IPS DF 19.7 (cell line): Measurements from ENCODE around the gene CCNY.

Experiments
- DNase-seq: peaks from one replicate; pipeline ENCODE4 v3.0.0-alpha.2; 2013; ENCODE audit warnings: low read depth, low spot score

The CCNY gene

DNA sequence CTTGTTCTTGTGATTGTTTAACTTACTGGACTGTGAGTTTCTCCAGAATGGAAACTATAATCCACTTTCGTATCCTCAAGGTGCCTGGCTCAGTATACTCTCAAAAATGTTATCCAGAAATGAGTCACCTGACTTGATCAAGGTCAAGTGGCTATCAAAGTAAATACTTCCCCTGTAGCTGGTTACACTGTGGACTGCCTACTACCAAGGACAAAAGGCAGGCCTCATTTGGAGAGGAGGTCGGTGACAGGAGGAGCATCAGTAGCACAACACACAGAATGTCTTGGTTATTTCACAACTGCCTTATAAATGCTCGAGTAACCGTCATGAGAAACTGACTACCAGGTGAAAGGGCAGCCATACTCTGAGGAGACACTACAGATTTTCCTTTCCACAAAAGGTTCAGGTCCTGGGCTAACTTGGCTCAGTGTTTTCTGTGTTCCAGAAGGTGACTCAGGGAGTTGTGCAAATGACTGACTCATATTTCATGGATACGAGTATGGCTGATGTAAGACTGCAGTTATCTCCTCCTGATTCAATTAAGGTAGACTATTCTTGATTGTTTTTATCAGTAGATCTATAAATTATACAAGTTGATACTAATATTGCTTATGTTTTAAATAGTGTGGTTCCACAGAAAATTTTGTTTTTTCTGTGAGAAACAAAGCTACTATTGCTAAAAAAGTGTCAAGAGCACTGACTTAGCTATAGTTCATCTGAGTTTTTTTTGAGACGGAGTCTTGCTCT is 4.2 kb upstream of the CCNY start:
- DNase-seq = no peak

DNA sequence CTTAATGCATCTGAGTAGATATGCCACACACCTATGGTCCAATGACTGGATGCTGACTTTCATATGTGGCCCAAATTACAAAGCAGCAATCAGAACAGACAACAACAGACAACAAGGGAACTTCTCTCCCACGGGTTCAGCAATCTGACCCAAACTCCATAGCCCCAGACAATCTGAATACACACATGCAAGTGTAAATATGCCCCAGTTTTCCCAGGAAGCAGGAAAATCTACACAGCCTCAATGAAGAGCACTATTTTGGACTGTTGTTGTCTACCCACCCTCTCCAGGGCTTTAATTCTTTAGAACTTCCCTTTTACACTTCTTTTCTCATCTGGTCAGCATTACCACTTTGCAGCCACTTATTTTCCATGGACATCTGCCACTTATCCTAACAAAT is 2.0 kb upstream of the CCNY start:
- no peak for DNase-seq

DNA sequence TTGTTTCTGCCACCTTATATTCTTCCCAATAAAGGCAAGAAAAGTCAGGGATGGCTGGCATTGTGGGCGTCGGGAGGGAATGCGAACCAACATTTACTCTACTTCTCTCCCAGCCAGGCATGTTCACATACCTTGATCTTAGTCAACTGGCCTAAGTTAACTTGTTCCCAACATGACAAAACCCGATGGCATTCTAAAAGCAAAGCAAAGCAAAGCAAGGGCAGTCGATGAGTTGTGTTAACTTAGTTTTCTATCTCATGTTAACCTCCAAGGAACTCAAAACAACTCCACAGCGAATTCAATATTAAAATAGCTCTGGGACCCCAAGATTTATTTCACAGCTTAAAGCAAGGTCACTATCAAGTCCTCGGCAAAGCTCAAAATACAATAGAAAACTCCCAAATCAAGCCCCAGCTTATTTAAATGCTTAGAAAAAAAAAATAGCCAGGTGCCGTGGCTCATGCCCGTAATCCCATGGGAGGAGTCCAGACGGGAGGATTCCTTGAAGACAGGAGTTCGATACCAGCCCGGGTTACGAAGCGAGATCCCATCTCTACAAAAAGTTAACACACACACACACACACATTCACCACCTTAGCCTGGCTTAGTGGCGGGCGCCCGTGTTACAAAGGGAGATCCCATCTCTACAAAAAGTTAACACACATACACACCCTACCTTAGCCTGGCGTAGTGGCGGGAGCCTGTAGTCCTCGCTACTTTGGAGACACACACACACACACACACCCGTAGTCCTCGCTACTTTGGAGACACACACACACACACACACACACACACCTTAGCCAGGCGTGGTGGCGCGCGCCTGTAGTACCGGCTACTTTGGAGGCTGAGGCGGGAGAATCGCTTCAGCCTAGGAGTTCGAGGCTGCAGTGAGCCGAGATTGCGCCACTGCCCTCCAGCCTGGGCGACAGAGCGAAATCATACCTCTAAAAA is 901 bp upstream of the CCNY start:
- DNase-seq = no peak

DNA sequence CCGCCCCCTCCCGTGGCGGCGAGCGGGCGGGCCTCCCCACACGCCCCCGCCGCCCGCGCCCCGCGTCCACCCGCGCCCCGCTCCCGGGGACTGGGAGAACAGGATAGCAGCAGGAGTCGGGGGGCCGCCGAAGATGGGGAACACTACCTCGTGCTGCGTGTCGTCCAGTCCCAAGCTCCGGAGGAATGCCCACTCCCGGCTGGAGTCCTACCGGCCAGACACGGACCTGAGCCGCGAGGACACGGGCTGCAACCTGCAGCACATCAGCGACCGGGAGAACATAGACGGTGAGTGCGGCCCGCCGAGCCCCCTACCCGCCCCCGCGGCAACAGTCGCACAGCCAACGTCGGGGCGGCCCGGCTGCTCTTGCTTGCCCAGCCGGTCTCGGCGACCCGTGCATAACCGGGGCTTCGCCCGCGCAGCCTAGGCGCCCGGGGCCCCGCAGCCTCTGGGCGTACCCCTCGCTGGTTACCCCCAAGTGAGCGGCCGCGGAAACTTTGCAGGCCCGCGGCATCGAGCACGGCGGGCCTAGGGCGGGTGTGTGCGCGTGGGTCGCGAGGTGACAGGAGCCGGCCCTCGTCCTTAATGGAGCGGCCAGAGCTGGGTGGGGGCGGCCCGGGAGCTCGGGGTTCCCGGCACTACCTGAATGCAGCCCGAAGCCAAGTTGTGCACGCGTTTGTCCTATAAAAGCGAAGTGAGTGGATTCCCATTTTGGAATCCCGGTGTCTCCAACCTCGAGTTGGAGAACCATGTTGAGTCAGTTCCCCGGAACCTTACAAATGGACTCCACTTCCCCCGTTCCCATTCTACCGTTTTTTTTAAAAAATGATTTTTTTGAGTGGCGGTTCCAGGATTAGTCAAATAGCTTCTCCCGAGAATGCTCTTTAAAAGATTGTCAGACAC is 863 bp downstream of the CCNY start:
- DNase-seq = no peak

DNA sequence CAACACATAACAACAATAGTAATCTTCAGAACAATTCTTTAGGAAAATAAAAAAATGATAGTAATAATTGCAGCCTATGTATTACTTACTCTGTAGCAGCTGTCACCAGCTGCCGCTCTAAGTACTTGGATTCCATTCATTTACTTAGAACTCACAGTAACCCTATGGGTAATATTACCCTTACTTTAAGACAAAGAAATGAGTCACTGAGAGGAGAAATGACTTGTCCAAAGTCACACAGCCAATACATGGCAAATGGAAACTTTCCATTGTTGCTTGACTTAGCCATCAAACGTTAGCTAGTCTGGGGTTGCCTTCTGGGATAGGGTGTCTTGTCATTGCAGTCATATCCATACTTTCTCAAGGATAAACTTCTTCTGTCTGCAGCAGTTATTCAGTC is 3.6 kb downstream of the CCNY start:
- DNase-seq = no peak

DNA sequence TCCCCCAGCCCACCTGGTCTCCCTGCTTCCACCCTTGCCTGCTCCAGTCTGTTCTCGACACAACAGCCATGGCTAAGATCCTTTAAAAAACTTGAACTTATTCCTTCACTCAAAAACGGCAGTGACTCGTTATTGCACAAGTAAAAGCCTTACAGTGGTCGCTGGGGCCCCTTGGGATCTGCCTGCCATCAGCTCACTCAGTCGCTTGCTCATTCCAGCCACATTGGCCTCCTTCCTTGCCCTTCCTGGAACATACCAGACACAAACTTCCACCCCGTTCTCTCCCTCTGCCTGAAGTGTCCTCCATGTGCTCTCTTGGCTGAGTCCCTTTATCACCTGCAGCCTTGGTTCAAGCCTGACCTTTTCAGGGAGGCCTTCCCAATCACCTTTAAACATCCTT is 4.7 kb downstream of the CCNY start:
- DNase-seq = no peak

DNA sequence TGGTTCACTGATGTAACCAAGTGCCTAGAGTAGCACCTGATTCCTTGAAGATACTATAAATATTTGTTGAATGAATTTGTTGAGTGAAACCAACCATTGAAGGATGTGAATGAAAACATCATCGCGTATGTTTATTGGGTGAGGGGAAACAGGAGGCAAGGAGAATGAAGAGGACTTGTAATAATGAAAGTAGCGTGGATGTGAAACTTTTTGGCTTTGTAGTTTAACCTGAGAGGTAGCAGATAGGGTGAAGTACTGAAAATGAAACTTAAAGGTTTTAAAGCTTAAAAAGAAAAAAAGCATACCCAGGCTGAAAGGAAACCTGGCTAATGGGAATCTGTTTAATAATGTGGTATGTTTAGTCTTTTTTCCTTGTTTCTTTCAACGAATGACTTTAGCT is 5.2 kb downstream of the CCNY start:
- no peak for DNase-seq

DNA sequence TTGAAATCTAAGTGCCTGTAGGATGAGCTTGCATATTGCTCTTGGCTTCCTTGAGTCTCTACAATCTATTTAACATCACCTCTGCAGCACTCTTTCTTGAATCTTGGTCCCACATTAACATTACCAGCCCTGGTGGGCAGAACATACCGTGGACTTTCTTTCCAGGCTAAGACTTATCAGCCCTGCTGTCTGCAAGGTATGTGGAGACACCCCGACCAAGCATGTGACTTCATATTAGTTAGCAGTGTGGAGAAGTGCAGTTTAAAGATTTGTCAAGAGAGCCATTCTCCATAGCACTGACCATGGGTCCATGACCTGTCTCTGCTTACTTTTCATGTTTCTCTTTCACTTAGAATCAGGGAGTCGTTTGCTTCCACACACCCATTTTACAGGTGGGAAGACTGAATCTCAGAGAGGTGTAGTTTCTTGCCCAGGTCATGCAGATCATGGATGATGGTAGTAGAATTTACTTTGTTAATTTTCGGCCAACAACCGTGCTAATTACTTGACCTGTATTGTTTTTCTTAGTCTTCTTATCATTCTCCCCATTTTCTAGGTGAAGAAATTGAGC is 6.0 kb downstream of the CCNY start:
- no peak for DNase-seq

DNA sequence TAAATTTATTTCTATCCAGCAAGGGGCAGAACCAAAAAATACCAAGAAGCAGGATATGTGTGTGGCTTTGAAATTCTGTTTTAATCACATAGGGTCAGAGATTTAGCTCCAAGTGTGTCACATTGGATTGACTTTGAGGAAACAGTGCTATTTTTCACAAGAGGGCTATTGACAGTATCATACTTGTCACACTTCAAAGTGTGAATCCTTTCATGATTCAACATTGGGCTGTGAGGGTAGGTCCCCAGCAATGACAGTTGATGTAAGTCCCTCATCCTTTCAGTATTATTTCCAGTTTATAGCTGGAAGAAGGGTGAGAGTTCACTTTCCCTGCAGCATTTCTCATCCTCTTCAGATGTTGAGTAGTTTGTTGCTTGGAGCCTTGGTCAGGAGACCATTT is 7.4 kb downstream of the CCNY start:
- DNase-seq = no peak

DNA sequence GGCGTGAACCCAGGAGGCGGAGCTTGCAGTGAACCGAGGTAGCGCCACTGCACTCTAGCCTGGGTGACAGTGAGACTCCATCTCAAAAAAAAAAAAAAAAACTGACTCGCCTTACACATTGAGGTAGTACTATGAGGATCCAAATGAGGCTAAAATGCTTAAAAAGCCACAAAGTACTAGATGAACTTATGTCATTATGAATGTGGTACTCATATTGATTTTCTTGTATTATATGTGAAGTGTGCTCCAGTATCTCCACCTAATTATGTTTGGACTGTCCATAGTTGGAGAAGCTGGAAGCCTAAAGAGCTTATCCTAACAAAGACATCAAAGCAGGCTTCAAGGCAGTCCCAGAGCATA is 9.1 kb downstream of the CCNY start:
- DNase-seq = no peak

DNA sequence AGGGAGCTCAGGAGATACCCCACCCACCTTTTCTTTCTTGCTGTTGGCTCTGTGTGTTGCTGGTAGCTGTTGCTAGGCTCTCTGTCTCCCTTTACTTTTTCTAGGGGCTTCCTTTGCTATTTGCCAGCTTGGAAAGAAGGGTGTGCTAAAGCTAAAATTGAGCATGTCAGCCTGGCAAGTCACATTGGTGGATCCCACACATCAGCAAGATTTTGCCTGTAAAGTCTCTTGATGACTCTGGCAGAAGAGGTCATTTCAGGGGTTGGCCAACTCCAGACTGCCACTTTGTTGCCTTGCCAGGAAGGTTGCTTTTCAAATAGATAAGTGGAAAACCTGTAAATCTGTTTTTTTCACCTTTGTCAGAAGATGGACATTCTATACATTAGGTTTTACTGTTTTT is 9.9 kb downstream of the CCNY start:
- DNase-seq = no peak

DNA sequence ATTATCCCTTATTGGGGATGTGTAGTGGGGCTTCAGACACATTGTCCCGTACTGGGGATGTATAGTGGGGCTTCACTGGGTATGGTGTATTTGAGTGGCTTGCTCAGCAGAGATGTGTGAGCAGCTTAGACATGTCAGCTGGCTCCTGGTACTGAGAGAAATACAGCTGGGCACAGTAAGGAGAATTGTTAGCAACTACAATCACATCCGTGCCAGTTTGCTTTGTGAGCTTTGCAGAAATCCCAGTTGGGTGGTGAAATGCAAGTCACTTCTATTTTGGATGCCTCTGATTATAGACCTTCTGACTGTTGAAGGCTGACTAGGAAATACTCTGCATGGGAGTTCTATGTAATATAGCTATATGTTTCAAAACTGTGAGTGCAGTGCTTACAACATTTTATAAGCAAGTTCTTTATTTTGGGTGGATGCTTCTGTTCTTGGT is 10.8 kb downstream of the CCNY start:
- no peak for DNase-seq

DNA sequence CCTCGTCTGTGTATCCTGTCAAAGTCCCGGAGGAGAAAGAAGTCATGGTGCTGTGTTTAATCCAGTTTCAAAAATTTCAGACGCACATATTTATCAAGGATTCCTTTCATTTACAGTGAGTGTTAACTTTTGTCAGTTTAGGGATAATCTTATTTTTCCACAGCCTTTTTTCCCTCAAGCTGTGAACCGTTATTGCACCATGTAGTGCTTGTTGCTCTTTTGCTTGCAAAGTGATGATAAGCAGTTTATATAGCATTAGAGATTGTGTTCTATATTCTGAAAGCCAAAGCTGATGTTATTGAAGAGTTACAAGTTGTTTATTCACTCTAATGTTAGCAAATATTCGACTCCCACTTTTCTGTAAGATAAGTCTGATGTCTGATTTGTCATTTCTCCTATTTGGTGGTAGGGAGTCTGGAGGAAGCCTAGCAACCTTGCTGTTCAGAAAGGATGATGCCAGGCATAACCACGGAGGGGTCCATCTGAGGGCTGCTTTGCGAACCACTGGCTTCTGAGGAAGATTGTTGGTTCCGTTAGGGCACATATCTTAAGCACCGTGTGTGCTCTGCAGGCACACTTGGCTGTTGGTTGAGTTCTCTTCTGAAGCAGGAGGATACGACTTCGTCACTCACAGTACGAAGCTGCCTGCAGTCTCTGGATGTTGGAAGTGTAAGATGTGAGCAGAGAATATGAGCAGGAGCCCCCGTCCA is 11.7 kb downstream of the CCNY start:
- no peak for DNase-seq

DNA sequence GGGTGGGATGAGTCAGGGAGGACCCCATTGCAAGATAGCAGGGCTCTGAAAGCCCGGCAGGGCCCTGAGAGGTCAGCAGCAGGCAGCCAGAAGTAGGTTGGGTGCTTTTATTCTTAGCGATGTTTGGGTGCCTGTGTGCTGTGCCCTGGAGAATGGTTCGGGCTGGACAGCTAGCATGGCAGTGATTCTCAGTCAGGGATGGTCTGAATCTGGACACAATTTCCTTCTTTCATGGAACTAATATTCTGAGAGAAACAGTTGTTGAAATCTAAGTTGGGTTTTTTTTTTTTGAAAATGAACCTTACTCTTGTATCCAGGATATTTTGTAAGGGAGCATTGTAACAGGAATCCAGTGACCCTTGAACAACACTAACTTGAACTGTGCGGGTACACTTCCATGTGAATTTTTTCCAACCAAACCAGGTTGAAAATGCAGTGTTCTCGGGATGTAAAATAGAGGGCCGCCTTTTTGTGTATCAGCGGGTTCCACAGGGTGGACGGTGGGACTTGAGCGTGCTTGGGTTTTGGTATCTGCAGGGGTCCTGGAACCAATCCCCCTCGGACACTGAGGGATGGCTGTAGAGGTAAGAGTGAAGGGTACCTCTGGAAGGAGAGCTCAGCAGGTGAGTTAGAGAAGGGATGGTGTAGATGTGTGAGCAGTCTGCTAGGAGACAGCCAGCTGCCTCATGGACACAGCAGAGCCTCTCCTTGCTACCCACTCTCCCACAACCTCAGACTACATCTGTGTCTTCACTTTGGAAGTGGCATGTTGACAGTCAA is 12.5 kb downstream of the CCNY start:
- DNase-seq = no peak

DNA sequence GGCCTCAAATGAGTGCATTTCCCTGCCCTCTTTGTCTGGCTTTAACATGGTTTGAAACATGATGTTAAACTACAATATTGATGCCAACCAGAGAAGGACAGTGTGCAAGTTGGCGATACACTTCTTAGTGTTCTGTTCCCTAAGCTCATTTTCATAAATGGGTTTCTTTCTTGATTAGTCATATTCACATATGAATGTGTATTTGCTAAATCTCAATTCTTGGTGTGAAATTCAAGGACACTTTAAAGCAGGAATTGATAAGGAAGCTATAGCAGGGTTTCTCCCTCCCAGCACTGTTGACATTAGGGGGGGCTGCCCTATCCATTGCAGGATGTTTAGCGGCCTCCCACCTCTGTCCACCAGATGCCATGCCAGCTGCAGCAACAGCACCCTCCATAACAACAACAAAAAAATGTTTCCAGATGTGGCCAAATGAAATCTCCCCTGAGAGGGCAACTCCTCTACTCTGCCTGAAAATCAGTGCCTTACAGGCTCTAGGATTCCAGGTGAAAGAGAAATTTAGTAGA is 13.1 kb downstream of the CCNY start:
- DNase-seq = no peak

DNA sequence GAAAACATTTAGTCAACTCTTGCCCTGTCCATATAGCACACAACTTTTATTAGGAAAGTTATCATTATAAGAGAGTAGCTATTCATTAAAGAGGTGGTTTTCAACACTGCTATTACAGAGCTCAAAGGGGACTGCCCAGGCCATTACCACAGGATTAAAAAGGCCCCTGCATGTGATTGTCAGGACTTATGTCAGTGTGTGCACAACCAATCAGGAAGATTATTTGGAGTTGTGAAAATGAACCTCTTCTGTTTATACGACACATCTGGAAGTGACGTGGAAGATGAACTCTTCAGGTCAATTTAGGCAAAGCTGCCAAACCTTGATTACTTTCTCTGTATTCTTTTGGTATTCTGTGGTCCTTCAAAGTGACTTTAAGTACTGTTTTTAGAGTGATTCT is 14.7 kb downstream of the CCNY start:
- no peak for DNase-seq

DNA sequence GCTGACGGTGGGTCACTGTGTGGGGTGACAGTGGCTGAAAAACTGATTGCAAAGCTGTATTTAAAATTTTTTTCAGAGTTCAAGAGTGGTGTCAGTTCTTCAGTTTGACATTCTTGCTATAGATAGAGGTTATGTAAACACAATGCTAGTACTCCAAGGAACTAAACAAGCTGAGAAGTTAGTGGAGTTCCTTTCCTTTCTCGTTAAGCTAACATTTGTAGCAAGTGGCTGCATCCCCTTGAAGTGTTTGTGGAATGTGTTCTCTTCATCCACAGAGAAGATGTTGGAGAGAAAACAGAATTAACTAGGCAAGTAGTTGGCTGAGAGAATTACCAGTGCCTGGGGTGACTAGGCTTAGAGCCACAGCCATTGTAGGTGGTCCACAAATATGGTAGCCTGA is 15.8 kb downstream of the CCNY start:
- DNase-seq = no peak

DNA sequence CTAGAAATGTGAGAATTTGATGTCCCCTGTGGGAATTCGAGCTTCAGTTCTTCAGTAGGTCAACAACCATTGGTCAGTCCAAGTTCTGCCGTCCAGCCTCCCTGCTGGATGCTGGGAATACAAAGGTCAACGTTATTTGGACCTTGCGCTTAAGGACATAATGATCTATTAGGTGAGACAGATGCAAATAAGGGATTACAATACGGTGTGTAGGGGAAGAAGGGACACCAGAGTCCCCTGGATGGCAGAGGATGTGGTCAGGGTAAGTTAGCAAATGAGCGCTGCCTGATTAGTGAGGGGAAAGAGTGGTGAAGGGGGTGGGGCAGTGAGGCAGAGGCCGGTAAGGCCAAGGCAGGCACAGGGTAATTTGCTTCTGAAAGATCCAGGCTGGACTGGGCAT is 16.2 kb downstream of the CCNY start:
- no peak for DNase-seq

DNA sequence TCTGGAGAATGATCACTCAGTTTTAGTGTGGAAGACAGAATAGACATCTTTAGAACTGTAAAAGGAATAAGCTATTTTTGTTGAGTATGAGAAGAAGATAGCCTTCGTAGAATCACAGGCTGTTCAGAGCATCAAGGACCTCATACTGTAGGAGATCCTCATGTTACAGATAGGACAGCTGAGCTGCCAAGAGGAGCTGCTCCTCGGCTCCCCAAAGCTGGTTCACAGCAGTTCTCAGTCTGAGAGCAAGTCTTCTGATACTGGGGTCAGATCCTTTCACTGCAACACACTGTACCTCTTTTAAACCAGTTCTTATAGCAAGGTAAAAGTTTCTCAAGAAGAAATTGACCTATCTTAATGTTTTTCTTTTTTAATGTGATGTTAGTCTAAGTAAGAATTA is 17.1 kb downstream of the CCNY start:
- no peak for DNase-seq

DNA sequence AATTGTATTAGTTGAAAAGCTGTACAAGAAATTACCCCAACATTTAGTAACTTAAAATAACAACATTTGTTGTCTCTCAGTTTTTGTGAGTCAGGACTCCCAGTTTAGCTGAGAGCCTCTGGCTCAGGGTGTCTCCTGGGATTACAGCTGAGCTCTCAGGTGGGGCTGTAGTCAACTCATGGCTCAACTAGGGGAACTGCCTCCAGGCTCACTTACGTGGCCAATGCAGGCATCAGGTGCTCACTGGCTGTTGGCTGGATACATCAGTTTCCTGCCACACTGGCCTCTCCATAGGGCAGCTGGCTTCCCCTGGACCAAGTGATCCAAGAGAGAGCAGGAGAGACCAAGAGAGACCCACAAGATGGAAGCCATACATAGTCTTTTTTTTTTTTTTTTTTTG is 17.5 kb downstream of the CCNY start:
- no peak for DNase-seq
